ENCODE measurements around the gene RAD54L2.

RAD54L2 gene

DNA sequence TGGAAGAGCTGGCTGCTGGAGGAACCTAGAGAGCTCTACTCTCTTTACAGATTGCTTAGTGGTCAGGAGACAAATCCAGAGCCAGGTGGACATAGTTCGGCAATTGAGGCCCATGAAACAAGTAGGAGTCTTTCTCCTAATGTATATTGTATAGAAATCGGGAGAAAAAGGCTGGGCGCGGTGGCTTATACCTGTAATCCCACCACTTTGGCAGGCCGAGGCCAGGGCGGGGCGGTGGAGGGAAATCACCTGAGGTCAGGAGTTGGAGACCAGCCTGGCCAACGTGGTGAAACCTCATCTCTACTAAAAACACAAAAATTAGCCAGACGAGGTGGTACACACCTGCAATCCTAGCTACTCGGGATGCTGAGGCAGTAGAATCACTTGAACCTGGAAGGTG, 10.8 kb downstream of the RAD54L2 start:
- ChIA-PET CTCF (interaction anchor here (0.6 to 1.4 kb wide), 3 partner anchors 9 to 120 kb away, joined by 3 to 4 read pairs (median 4); no protein-coding TSS in a partner anchor), POLR2A (interaction anchor here (1.1 to 1.4 kb wide), 2 partner anchors 10 to 11 kb away, joined by 4 to 5 read pairs; partner anchors contain the start of gene RAD54L2)
- H3K4me1 ChIP-seq (ENCODE audit: control insufficient read depth, insufficient read depth, low read length) = no peaks in the 10 kb centered on the region
- H3K36me3 ChIP-seq (ENCODE audit: control insufficient read depth in 2 of 2, insufficient read depth in 1 of 2, low read length in 2 of 2) = peaks cover 10 to 24% of the 10 kb centered on the region in 2 experiments; a peak in 2 of 3 replicates
- no peak overlapping the region for H3K4me3 ChIP-seq (ENCODE audit: low read depth, low read length)
- no peaks in the 10 kb centered on the region for H3K9me3 ChIP-seq (ENCODE audit: control insufficient read depth, insufficient read depth, low read depth, low read length)
- TF ChIP-seq ZNF514 (tag by site-specific recombination; IDR thresholded peaks at IDR 0.05) (no peak), ZFP69B (tag by site-specific recombination; IDR thresholded peaks at IDR 0.05) (no peak), ZNF843 (tag by site-specific recombination; IDR thresholded peaks at IDR 0.05) (no peak), ZSCAN16 (tag by site-specific recombination; IDR thresholded peaks at IDR 0.05) (no peak), ZNF548 (tag by site-specific recombination; IDR thresholded peaks at IDR 0.05) (no peak), INSM2 (tag by site-specific recombination; IDR thresholded peaks at IDR 0.05) (no peak), ZNF211 (tag by site-specific recombination; IDR thresholded peaks at IDR 0.05; ENCODE audit: low read depth) (no peak), MEIS1 (CRISPR knock-in tag; IDR thresholded peaks at IDR 0.05; ENCODE audit: borderline replicate concordance) (no peak), ZBTB44 (tag by site-specific recombination; IDR thresholded peaks at IDR 0.05) (no peak), ZNF701 (tag by site-specific recombination; IDR thresholded peaks at IDR 0.05) (no peak), ZBTB20 (tag by site-specific recombination; IDR thresholded peaks at IDR 0.05) (no peak), ZNF560 (tag by site-specific recombination; IDR thresholded peaks at IDR 0.05; ENCODE audit: borderline replicate concordance) (no peak), ZXDB (tag by site-specific recombination; IDR thresholded peaks at IDR 0.05) (no peak), ZNF530 (tag by site-specific recombination; IDR thresholded peaks at IDR 0.05; ENCODE audit: low read depth) (no peak)
- TF ChIP-seq, protein P1, sequence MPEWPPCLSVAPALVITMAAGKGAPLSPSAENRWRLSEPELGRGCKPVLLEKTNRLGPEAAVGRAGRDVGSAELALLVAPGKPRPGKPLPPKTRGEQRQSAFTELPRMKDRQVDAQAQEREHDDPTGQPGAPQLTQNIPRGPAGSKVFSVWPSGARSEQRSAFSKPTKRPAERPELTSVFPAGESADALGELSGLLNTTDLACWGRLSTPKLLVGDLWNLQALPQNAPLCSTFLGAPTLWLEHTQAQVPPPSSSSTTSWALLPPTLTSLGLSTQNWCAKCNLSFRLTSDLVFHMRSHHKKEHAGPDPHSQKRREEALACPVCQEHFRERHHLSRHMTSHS (tag by site-specific recombination; IDR thresholded peaks at IDR 0.05) = no peak
- TF ChIP-seq, protein P2, sequence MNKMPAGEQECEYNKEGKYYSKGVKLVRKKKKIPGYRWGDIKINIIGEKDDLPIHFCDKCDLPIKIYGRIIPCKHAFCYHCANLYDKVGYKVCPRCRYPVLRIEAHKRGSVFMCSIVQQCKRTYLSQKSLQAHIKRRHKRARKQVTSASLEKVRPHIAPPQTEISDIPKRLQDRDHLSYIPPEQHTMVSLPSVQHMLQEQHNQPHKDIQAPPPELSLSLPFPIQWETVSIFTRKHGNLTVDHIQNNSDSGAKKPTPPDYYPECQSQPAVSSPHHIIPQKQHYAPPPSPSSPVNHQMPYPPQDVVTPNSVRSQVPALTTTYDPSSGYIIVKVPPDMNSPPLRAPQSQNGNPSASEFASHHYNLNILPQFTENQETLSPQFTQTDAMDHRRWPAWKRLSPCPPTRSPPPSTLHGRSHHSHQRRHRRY (tag by site-specific recombination; IDR thresholded peaks at IDR 0.05) = no peak
- H3K27ac ChIP-seq (ENCODE audit: extremely low read depth, low read depth, low read length) = no peak overlapping the region

DNA sequence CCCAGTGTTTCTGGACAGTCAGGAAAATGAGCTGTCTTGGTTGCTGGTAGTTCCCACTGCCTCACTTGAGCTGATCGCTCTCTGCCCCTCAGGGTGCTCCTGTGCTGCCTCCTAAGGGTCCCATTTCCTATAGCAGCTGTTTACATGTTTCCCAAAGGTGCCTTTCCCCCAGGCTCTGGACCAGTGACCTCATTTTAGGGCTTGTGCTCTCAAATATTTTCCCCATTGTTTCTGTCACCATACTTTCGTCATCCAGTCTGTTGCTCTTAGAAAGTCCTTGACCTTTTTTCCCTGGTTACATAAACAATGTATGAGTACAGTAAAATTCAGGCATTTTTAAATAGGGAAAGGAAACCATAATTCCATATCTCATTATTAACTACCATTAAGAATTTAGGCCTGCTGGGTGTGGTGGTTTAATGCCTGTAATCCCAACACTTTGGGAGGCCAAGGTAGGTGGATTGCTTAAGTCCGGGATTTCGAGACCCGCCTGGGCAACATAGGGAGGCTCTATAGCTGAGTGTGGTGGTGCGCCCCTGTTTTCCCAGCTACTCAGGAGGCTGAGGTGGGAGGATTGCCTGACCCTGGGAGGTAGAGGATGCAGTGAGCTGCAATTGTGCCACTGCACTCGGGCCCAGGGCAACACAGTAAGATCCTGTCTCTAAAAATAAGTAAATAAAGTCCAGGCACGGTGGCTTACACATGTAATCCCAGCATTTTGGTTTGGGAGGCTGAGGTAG, 11.7 kb downstream of the RAD54L2 start:
- no peaks in the 10 kb centered on the region for H3K4me1 ChIP-seq (ENCODE audit: control insufficient read depth, insufficient read depth, low read length)
- no peak overlapping the region for H3K4me3 ChIP-seq (ENCODE audit: low read depth, low read length)
- ChIA-PET POLR2A (interaction anchor here (1.1 to 1.7 kb wide), 3 partner anchors 9 to 12 kb away, joined by 4 to 5 read pairs (median 5); partner anchors contain the start of gene RAD54L2), CTCF (interaction anchor here (1.4 kb wide), 1 partner anchor 119 kb away, joined by 4 read pairs; no protein-coding TSS in a partner anchor)
- H3K9me3 ChIP-seq (ENCODE audit: control insufficient read depth, insufficient read depth, low read depth, low read length) = no peaks in the 10 kb centered on the region
- peaks cover 6 to 17% of the 10 kb centered on the region in 2 experiments; a peak in 2 of 3 replicates for H3K36me3 ChIP-seq (ENCODE audit: control insufficient read depth in 2 of 2, insufficient read depth in 1 of 2, low read length in 2 of 2)
- H3K27ac ChIP-seq (ENCODE audit: extremely low read depth, low read depth, low read length) = no peak overlapping the region
- no peak for TF ChIP-seq BCL11B (tag by site-specific recombination; IDR thresholded peaks at IDR 0.05; ENCODE audit: low read depth)
- no peak for TF ChIP-seq ZBTB7A (tag by site-specific recombination; IDR thresholded peaks at IDR 0.05; ENCODE audit: low read depth)
- TF ChIP-seq, protein P3, sequence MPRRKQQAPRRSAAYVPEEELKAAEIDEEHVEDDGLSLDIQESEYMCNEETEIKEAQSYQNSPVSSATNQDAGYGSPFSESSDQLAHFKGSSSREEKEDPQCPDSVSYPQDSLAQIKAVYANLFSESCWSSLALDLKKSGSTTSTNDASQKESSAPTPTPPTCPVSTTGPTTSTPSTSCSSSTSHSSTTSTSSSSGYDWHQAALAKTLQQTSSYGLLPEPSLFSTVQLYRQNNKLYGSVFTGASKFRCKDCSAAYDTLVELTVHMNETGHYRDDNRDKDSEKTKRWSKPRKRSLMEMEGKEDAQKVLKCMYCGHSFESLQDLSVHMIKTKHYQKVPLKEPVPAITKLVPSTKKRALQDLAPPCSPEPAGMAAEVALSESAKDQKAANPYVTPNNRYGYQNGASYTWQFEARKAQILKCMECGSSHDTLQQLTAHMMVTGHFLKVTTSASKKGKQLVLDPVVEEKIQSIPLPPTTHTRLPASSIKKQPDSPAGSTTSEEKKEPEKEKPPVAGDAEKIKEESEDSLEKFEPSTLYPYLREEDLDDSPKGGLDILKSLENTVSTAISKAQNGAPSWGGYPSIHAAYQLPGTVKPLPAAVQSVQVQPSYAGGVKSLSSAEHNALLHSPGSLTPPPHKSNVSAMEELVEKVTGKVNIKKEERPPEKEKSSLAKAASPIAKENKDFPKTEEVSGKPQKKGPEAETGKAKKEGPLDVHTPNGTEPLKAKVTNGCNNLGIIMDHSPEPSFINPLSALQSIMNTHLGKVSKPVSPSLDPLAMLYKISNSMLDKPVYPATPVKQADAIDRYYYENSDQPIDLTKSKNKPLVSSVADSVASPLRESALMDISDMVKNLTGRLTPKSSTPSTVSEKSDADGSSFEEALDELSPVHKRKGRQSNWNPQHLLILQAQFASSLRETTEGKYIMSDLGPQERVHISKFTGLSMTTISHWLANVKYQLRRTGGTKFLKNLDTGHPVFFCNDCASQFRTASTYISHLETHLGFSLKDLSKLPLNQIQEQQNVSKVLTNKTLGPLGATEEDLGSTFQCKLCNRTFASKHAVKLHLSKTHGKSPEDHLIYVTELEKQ (tag by site-specific recombination; IDR thresholded peaks at IDR 0.05; ENCODE audit: borderline replicate concordance) = no peak
- no peak for TF ChIP-seq ZNF76 (tag by site-specific recombination; IDR thresholded peaks at IDR 0.05; ENCODE audit: borderline replicate concordance, low read depth)
- TF ChIP-seq ZNF341 (tag by site-specific recombination; IDR thresholded peaks at IDR 0.05; ENCODE audit: low read depth) = no peak
- no peak for TF ChIP-seq ZNF416 (tag by site-specific recombination; IDR thresholded peaks at IDR 0.05)
- TF ChIP-seq KLF16 (tag by site-specific recombination; IDR thresholded peaks at IDR 0.05) = no peak
- no peak for TF ChIP-seq ZNF239 (tag by site-specific recombination; IDR thresholded peaks at IDR 0.05)
- no peak for TF ChIP-seq ZSCAN30 (tag by site-specific recombination; IDR thresholded peaks at IDR 0.05)

All from HEK293 (cell line).